Neural cell (in vitro differentiated cells): Measurements from ENCODE around the gene STAP2.

Source experiments
- MXI1 ChIP-seq: fragments of 450-650 bp; conservative IDR thresholded peaks from 2 replicates; pipeline ENCODE4 v1.6.1; 2014; ENCODE audit warnings: antibody characterized with exemption, mild to moderate bottlenecking; ENCODE audit not compliant: poor library complexity, severe bottlenecking
- POLR2AphosphoS5 ChIP-seq: IDR thresholded peaks from 2 replicates; pipeline ENCODE4 v1.6.1; 2012

- no peak for TF ChIP-seq POLR2AphosphoS5
- no peak for TF ChIP-seq MXI1
These were observed 11.8 kb downstream of the STAP2 start for GRCh38 chr19:4326837-4327251.
